Loucy (cell line): Measurements from ENCODE around the gene SLC16A8.

Experiments
- EZH2phosphoT487 ChIP-seq: fragments of 200-600 bp; IDR thresholded peaks from 2 replicates; pipeline ENCODE4 v1.6.1; 2018; ENCODE audit warnings: antibody characterized with exemption, mild to moderate bottlenecking, moderate library complexity, borderline replicate concordance
- TF ChIP-seq, protein P1 (sequence below): fragments of 200-600 bp; sonication (generic); conservative IDR thresholded peaks from 2 replicates; pipeline ENCODE4 v1.5.1; 2014; ENCODE audit warnings: mild to moderate bottlenecking, antibody characterized with exemption, low read length

DNA sequence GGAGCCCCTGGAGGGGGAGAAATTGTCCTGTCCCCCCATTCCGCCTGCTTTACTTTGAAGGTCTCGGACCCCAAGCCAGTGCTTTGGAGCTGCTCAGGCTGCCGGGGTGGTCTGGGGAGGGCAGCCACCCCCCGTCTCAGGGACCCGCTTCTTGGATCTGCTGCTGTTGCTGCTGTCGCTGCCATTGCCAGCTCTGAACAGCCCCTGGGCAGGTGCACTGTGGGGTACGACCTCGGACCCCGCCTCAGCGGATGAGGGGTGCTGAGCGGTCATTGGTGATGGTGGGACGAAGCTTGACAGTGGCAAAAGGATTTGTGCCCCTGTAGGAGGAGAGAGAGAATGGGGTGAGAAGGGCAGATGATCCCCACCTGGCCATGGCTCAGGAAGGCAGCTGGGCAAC, 1.1 kb upstream of the SLC16A8 start:
- TF ChIP-seq, protein P1, sequence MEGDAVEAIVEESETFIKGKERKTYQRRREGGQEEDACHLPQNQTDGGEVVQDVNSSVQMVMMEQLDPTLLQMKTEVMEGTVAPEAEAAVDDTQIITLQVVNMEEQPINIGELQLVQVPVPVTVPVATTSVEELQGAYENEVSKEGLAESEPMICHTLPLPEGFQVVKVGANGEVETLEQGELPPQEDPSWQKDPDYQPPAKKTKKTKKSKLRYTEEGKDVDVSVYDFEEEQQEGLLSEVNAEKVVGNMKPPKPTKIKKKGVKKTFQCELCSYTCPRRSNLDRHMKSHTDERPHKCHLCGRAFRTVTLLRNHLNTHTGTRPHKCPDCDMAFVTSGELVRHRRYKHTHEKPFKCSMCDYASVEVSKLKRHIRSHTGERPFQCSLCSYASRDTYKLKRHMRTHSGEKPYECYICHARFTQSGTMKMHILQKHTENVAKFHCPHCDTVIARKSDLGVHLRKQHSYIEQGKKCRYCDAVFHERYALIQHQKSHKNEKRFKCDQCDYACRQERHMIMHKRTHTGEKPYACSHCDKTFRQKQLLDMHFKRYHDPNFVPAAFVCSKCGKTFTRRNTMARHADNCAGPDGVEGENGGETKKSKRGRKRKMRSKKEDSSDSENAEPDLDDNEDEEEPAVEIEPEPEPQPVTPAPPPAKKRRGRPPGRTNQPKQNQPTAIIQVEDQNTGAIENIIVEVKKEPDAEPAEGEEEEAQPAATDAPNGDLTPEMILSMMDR, result no peak
- no peak for TF ChIP-seq EZH2phosphoT487
